ENCODE results near the gene PRKCD.
"Not testable (repeated sequence)": the region's sequence is repeated elsewhere in the genome, so short reads cannot be mapped to it uniquely, and the experiment has no call there.

PRKCD gene

GRCh38 chr3:53147151-53147902, 13.7 kb upstream of the PRKCD start:
- H3K4me3 ChIP-seq (ENCODE audit: low read depth, low read length), result no peak overlapping the region
- TF ChIP-seq CTCF (IDR thresholded peaks at IDR 0.05; ENCODE audit: low read depth, low read length), result no peak
- no peaks in the 10 kb centered on the region for H3K9me3 ChIP-seq (ENCODE audit: severe bottlenecking)
- H3K27me3 ChIP-seq (ENCODE audit: insufficient read depth, low read depth, severe bottlenecking), result no peaks in the 10 kb centered on the region
- no peaks in the 10 kb centered on the region for H3K36me3 ChIP-seq
- no peak for DNase-seq
- peak overlapping the region; percentile 53 for H3K27ac ChIP-seq

GRCh38 chr3:53147903-53148400, 13.1 kb upstream of the PRKCD start:
- Histone ChIP-seq H3K4me3 (ENCODE audit: low read depth, low read length) (no peak overlapping the region), H3K27me3 (ENCODE audit: insufficient read depth, low read depth, severe bottlenecking) (no peaks in the 10 kb centered on the region), H3K9me3 (ENCODE audit: severe bottlenecking) (no peaks in the 10 kb centered on the region), H3K27ac (no peak overlapping the region), H3K36me3 (no peaks in the 10 kb centered on the region)
- no peak for DNase-seq
- TF ChIP-seq CTCF (IDR thresholded peaks at IDR 0.05; ENCODE audit: low read depth, low read length), result no peak

GRCh38 chr3:53149006-53149690, 11.9 kb upstream of the PRKCD start:
- Histone ChIP-seq H3K27me3 (ENCODE audit: insufficient read depth, low read depth, severe bottlenecking) (no peaks in the 10 kb centered on the region), H3K27ac (no peak overlapping the region), H3K4me3 (ENCODE audit: low read depth, low read length) (no peak overlapping the region), H3K9me3 (ENCODE audit: severe bottlenecking) (no peaks in the 10 kb centered on the region), H3K36me3 (no peaks in the 10 kb centered on the region)
- TF ChIP-seq CTCF (IDR thresholded peaks at IDR 0.05; ENCODE audit: low read depth, low read length), result no peak
- no peak for DNase-seq

GRCh38 chr3:53149699-53150098, 11.3 kb upstream of the PRKCD start:
- no peaks in the 10 kb centered on the region for H3K36me3 ChIP-seq
- H3K4me3 ChIP-seq (ENCODE audit: low read depth, low read length), result no peak overlapping the region
- no peaks in the 10 kb centered on the region for H3K9me3 ChIP-seq (ENCODE audit: severe bottlenecking)
- H3K27me3 ChIP-seq (ENCODE audit: insufficient read depth, low read depth, severe bottlenecking), result no peaks in the 10 kb centered on the region
- no peak for DNase-seq
- no peak overlapping the region for H3K27ac ChIP-seq
- TF ChIP-seq CTCF (IDR thresholded peaks at IDR 0.05; ENCODE audit: low read depth, low read length), result no peak

GRCh38 chr3:53150247-53151085, 10.5 kb upstream of the PRKCD start:
- no peaks in the 10 kb centered on the region for H3K36me3 ChIP-seq
- H3K9me3 ChIP-seq (ENCODE audit: severe bottlenecking), result no peaks in the 10 kb centered on the region
- H3K27me3 ChIP-seq (ENCODE audit: insufficient read depth, low read depth, severe bottlenecking), result no peaks in the 10 kb centered on the region
- no peak for DNase-seq
- no peak for TF ChIP-seq CTCF (IDR thresholded peaks at IDR 0.05; ENCODE audit: low read depth, low read length)
- H3K4me3 ChIP-seq (ENCODE audit: low read depth, low read length), result no peak overlapping the region
- H3K27ac ChIP-seq, result no peak overlapping the region

GRCh38 chr3:53151086-53151438, 9.9 kb upstream of the PRKCD start:
- H3K9me3 ChIP-seq (ENCODE audit: severe bottlenecking); H3K4me3 ChIP-seq (ENCODE audit: low read depth, low read length); H3K27ac ChIP-seq; H3K27me3 ChIP-seq (ENCODE audit: insufficient read depth, low read depth, severe bottlenecking); H3K36me3 ChIP-seq; DNase-seq: not testable (repeated sequence)
